ENCODE measurements around the gene KRTAP10-2. TPM values are rescaled to one million over a fixed set of nuclear protein-coding genes. Genes with fewer than 3 reads are reported as not detected.

KRTAP10-2 gene
- total RNA-seq, 1 experiment from 2014 or later: not detected

- Mint-ChIP-seq H3K27me3 (ENCODE audit: unreplicated experiment) (peaks cover 98% of the 10 kb centered on the region), H3K36me3 (ENCODE audit: insufficient read depth, unreplicated experiment) (no peaks in the 10 kb centered on the region), H3K27ac (ENCODE audit: unreplicated experiment) (no peak overlapping the region), H3K4me1 (ENCODE audit: low read depth, unreplicated experiment) (peaks cover 9% of the 10 kb centered on the region), H3K4me3 (ENCODE audit: low read depth, unreplicated experiment) (no peak overlapping the region), H3K9me3 (ENCODE audit: low read depth, unreplicated experiment) (peaks cover 3% of the 10 kb centered on the region)
- TF ChIP-seq CTCF (IDR thresholded peaks at IDR 0.05; ENCODE audit: unreplicated experiment): no peak
- no TSS peak for BruUV-seq (replicated peaks)
- DNase-seq: no peak
- intact Hi-C loops (cut with micrococcal nuclease; ENCODE audit: unreplicated experiment): no loop called here
- CTCF ChIA-PET: interaction anchor here (1.3 kb wide), 1 partner anchor 43 kb away, joined by 3 read pairs; the partner anchor contains the start of gene KRTAP10-6
These were observed 1.6 kb downstream of the KRTAP10-2 start for GRCh38 chr21:44549525-44550211.

- peaks cover 90% of the 10 kb centered on the region for H3K27me3 Mint-ChIP-seq (ENCODE audit: unreplicated experiment)
- no peak for DNase-seq
- no peak for TF ChIP-seq CTCF (IDR thresholded peaks at IDR 0.05; ENCODE audit: unreplicated experiment)
- no TSS peak for BruUV-seq (replicated peaks)
- no peak overlapping the region for H3K4me3 Mint-ChIP-seq (ENCODE audit: low read depth, unreplicated experiment)
- H3K27ac Mint-ChIP-seq (ENCODE audit: unreplicated experiment): no peak overlapping the region
- intact Hi-C loops (cut with micrococcal nuclease; ENCODE audit: unreplicated experiment): no loop called here
- peaks cover 9% of the 10 kb centered on the region for H3K4me1 Mint-ChIP-seq (ENCODE audit: low read depth, unreplicated experiment)
- CTCF ChIA-PET: no interaction called here
- peaks cover 3% of the 10 kb centered on the region for H3K9me3 Mint-ChIP-seq (ENCODE audit: low read depth, unreplicated experiment)
- no peaks in the 10 kb centered on the region for H3K36me3 Mint-ChIP-seq (ENCODE audit: insufficient read depth, unreplicated experiment)
These were observed 2.4 kb downstream of the KRTAP10-2 start for GRCh38 chr21:44548922-44549321.

GRCh38 chr21:44548381-44548780, 2.9 kb downstream of the KRTAP10-2 start:
- Mint-ChIP-seq H3K27ac (ENCODE audit: unreplicated experiment) (no peak overlapping the region), H3K36me3 (ENCODE audit: insufficient read depth, unreplicated experiment) (no peaks in the 10 kb centered on the region), H3K4me3 (ENCODE audit: low read depth, unreplicated experiment) (no peak overlapping the region), H3K4me1 (ENCODE audit: low read depth, unreplicated experiment) (peaks cover 9% of the 10 kb centered on the region), H3K27me3 (ENCODE audit: unreplicated experiment) (peaks cover 85% of the 10 kb centered on the region), H3K9me3 (ENCODE audit: low read depth, unreplicated experiment) (peaks cover 3% of the 10 kb centered on the region)
- TF ChIP-seq CTCF (IDR thresholded peaks at IDR 0.05; ENCODE audit: unreplicated experiment): no peak
- no TSS peak for BruUV-seq (replicated peaks)
- CTCF ChIA-PET: no interaction called here
- no peak for DNase-seq
- intact Hi-C loops (cut with micrococcal nuclease; ENCODE audit: unreplicated experiment): no loop called here

GRCh38 chr21:44547656-44548331, 3.5 kb downstream of the KRTAP10-2 start:
- intact Hi-C loops (cut with micrococcal nuclease; ENCODE audit: unreplicated experiment): no loop called here
- Mint-ChIP-seq H3K27ac (ENCODE audit: unreplicated experiment) (no peak overlapping the region), H3K27me3 (ENCODE audit: unreplicated experiment) (peaks cover 79% of the 10 kb centered on the region), H3K4me3 (ENCODE audit: low read depth, unreplicated experiment) (no peak overlapping the region), H3K36me3 (ENCODE audit: insufficient read depth, unreplicated experiment) (no peaks in the 10 kb centered on the region), H3K4me1 (ENCODE audit: low read depth, unreplicated experiment) (peaks cover 9% of the 10 kb centered on the region), H3K9me3 (ENCODE audit: low read depth, unreplicated experiment) (peaks cover 3% of the 10 kb centered on the region)
- no TSS peak for BruUV-seq (replicated peaks)
- DNase-seq: no peak
- CTCF ChIA-PET: no interaction called here
- no peak for TF ChIP-seq CTCF (IDR thresholded peaks at IDR 0.05; ENCODE audit: unreplicated experiment)
